T-helper 17 cell (primary cell): ENCODE data around the gene APP. TPM values are rescaled to one million over a fixed set of nuclear protein-coding genes. Genes with fewer than 3 reads are reported as not detected.

Source experiments
- ATAC-seq: fragments of 150-1000 bp; cut with Tn5 transposase; 2 replicates; pipeline ENCODE4 v1.10.0; 2021; ENCODE audit warnings: mild to moderate bottlenecking, moderate library complexity
- DNase-seq, 3 donors: peaks; one replicate each; pipeline versions ENCODE4 v3.0.0 to v3.0.0-alpha.2; 2020 to 2021
- H3K9me3 ChIP-seq: one replicate; pipeline ENCODE4 v1.7.0; 2013; ENCODE audit warnings: low read length, mild to moderate bottlenecking; ENCODE audit not compliant: control insufficient read depth, poor library complexity, severe bottlenecking
- H3K27ac Mint-ChIP-seq: one replicate; pipeline ENCODE4 v1.8.0; 2022; ENCODE audit warnings: mild to moderate bottlenecking, moderate library complexity, mixed read lengths
- H3K27me3 Mint-ChIP-seq: one replicate; pipeline ENCODE4 v1.8.0; 2022; ENCODE audit warnings: mixed read lengths
- H3K36me3 Mint-ChIP-seq: one replicate; pipeline ENCODE4 v1.8.0; 2022; ENCODE audit warnings: low read depth, mixed read lengths
- H3K4me1 Mint-ChIP-seq: one replicate; pipeline ENCODE4 v1.8.0; 2022; ENCODE audit warnings: mild to moderate bottlenecking, mixed read lengths
- H3K4me3 Mint-ChIP-seq: one replicate; pipeline ENCODE4 v1.8.0; 2022; ENCODE audit warnings: mild to moderate bottlenecking, moderate library complexity, mixed read lengths
- total RNA-seq, 4 donors: library from RNA in 2 of 4; stranded (reverse) in 2 of 4; gene quantifications; one replicate each; pipeline ENCODE4 v1.2.3 and lab custom pipeline; 2022 to 2026

Gene APP
- total RNA-seq, 2 donors from 2014 or later, result 42.0 to 87.9 TPM

DNA sequence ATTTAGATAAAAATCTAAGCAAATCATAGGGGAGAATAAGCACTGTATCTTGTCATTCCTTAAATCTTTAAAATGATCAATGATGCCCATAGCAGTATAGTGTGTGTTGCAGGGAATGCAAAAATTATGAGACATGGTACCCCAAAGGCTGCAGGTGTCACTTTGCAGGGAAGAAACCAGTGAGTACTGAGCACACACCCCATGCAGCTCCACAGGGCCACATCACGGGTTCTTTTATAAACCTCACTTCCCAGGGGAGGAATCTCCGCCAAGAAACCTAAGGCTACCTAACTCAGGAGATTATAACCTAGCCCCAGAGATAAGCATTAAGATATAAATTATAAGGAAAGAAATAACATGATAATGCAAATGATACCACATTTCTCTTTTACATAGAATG lies 115.6 kb downstream of the APP start:
- H3K4me3 Mint-ChIP-seq, result no peak overlapping the region
- H3K36me3 Mint-ChIP-seq, result peaks cover 3% of the 10 kb centered on the region
- ATAC-seq (no peak), DNase-seq (no peak)
- no peaks in the 10 kb centered on the region for H3K27me3 Mint-ChIP-seq
- H3K27ac Mint-ChIP-seq, result no peak overlapping the region
- peaks cover 7% of the 10 kb centered on the region for H3K4me1 Mint-ChIP-seq
- no peaks in the 10 kb centered on the region for H3K9me3 ChIP-seq

GRCh38 chr21:26052057-26052456 lies 118.5 kb downstream of the APP start:
- Mint-ChIP-seq H3K4me1 (peaks cover 4% of the 10 kb centered on the region), H3K27me3 (no peaks in the 10 kb centered on the region), H3K36me3 (peaks cover 8% of the 10 kb centered on the region), H3K27ac (no peak overlapping the region), H3K4me3 (no peak overlapping the region)
- no peaks in the 10 kb centered on the region for H3K9me3 ChIP-seq
- DNase-seq (no peak), ATAC-seq (no peak)

GRCh38 chr21:26050857-26051256 lies 119.7 kb downstream of the APP start:
- Mint-ChIP-seq H3K27ac (no peak overlapping the region), H3K4me3 (no peak overlapping the region), H3K27me3 (no peaks in the 10 kb centered on the region), H3K36me3 (peaks cover 8% of the 10 kb centered on the region), H3K4me1 (peaks cover 1% of the 10 kb centered on the region)
- H3K9me3 ChIP-seq, result no peaks in the 10 kb centered on the region
- DNase-seq (no peak), ATAC-seq (no peak)

GRCh38 chr21:26049803-26050202 lies 120.8 kb downstream of the APP start:
- ATAC-seq, result no peak
- no peaks in the 10 kb centered on the region for H3K27me3 Mint-ChIP-seq
- H3K4me3 Mint-ChIP-seq, result no peak overlapping the region
- H3K9me3 ChIP-seq, result no peaks in the 10 kb centered on the region
- no peak overlapping the region for H3K27ac Mint-ChIP-seq
- H3K36me3 Mint-ChIP-seq, result peaks cover 10% of the 10 kb centered on the region
- peaks cover 2% of the 10 kb centered on the region for H3K4me1 Mint-ChIP-seq
- DNase-seq, result no peak

GRCh38 chr21:26047279-26047967 lies 123.1 kb downstream of the APP start:
- H3K4me3 Mint-ChIP-seq, result no peak overlapping the region
- ATAC-seq (no peak), DNase-seq (no peak)
- no peaks in the 10 kb centered on the region for H3K27me3 Mint-ChIP-seq
- peaks cover 2% of the 10 kb centered on the region for H3K4me1 Mint-ChIP-seq
- H3K36me3 Mint-ChIP-seq, result peaks cover 10% of the 10 kb centered on the region
- no peaks in the 10 kb centered on the region for H3K9me3 ChIP-seq
- no peak overlapping the region for H3K27ac Mint-ChIP-seq

DNA sequence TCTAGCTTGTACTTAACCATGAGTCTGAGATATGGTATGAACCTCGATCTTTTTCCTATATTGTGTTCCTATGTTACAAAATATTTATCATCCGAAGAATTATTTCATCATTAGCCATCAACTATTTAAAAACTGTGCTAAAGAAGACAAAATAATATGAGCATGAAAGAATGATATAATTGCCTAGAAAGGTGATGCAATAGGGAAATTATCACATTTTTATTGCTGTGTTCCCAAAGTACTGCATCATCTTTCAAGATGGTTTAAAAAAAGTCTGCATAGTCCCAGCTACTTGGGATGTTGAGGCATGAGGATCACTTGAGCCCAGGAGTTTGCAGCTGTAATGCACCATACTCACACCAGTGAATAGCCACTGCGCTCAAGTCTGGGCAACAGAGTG lies 126.7 kb downstream of the APP start:
- no peaks in the 10 kb centered on the region for H3K9me3 ChIP-seq
- H3K27me3 Mint-ChIP-seq, result no peaks in the 10 kb centered on the region
- H3K4me1 Mint-ChIP-seq, result peaks cover 2% of the 10 kb centered on the region
- no peak overlapping the region for H3K4me3 Mint-ChIP-seq
- H3K36me3 Mint-ChIP-seq, result peaks cover 2% of the 10 kb centered on the region
- DNase-seq (no peak), ATAC-seq (no peak)
- H3K27ac Mint-ChIP-seq, result no peak overlapping the region

DNA sequence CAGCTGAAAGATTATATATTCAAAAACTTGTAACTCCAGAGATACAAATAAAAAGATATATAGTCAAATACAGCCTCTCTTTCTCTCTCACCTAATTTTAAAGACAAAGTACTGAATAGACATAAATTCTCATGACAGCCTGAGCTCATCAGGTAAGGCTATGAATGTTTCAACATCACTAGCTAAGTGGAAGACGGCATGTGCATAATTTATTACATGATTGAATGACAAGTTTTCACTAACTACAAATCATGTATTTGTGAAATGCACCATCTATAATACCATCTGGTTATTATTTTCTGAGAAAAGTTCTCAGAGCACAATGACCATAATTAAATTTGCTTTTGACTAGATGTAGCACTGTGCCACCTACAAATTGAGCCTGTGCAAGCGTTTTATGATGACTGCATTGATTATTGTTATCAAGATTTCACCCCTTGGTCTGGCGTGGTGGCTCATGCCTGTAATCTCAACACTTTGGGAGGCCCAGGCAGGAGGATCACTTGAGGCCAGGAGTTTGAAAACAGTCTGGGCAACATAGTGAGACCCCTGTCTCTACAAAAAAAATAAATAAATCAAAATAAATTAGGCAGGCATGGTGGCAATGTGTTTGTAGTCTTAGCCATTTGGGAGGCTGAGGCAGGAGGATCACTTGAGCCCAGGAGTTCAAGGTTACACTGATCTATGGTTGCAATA lies 128.2 kb downstream of the APP start:
- Mint-ChIP-seq H3K27ac (no peak overlapping the region), H3K27me3 (no peaks in the 10 kb centered on the region), H3K4me3 (no peak overlapping the region), H3K36me3 (peaks cover 2% of the 10 kb centered on the region), H3K4me1 (peaks cover 2% of the 10 kb centered on the region)
- no peak for DNase-seq
- H3K9me3 ChIP-seq, result no peaks in the 10 kb centered on the region
- ATAC-seq, result no peak

DNA sequence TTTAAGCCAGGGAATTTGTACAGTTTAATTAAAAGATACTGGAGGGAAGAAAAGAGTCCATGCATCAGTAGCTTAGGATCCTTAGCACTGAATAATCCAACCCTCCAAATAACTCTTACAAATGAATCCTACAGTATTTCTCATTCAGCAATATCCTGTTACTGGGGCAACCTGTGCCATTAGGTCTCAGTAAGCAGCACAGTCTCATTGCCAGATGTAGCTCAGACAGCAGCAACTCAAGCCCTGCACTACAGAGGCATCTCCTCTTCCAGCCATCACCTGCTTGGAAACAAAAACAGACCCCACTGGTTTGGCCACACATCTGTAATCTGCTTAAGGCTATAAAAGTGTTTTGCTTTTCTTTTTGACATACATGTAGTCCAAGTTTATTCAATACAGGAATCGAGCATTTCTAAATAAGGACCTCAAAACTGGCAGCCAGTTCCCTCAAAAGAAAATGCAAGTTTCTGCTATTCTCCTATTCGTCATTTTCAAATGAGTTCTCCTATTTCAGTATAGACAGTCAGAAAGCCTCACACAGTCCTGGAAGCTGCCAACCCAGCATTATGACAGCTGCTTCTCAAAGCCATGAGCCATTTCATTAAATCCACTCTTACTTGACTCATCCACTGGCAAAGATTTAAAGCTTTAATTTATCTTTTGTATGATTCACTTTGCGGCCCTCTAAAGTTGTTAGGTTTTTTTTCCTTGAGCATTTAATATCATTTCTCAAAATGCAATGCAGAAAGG lies 129.0 kb downstream of the APP start:
- no peaks in the 10 kb centered on the region for H3K9me3 ChIP-seq
- H3K36me3 Mint-ChIP-seq, result peaks cover 2% of the 10 kb centered on the region
- H3K27me3 Mint-ChIP-seq, result no peaks in the 10 kb centered on the region
- DNase-seq, result no peak
- H3K27ac Mint-ChIP-seq, result no peak overlapping the region
- H3K4me1 Mint-ChIP-seq, result peaks cover 2% of the 10 kb centered on the region
- no peak overlapping the region for H3K4me3 Mint-ChIP-seq
- no peak for ATAC-seq

DNA sequence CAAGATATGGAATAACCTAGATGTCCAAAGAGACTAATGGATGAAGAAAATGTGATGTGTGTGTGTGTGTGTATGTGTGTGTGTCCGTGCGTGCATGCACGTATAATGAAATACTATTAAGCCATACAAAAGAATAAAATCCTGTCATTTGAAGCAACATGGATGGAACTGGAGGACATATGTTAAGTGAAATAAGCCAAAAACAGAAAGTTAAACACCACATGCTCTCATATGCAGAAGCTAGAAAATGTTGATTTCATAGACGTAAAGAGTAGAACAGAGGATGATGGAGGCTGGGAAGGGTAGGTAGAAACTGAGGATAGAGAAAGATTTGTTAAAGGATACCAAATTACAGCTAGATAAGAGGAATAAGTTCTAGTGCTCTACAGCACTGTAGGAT lies 133.7 kb downstream of the APP start:
- no peaks in the 10 kb centered on the region for H3K9me3 ChIP-seq
- H3K27ac Mint-ChIP-seq, result no peak overlapping the region
- no peaks in the 10 kb centered on the region for H3K27me3 Mint-ChIP-seq
- DNase-seq (no peak), ATAC-seq (no peak)
- H3K4me1 Mint-ChIP-seq, result peaks cover 10% of the 10 kb centered on the region
- H3K36me3 Mint-ChIP-seq, result peaks cover 7% of the 10 kb centered on the region
- H3K4me3 Mint-ChIP-seq, result no peak overlapping the region

DNA sequence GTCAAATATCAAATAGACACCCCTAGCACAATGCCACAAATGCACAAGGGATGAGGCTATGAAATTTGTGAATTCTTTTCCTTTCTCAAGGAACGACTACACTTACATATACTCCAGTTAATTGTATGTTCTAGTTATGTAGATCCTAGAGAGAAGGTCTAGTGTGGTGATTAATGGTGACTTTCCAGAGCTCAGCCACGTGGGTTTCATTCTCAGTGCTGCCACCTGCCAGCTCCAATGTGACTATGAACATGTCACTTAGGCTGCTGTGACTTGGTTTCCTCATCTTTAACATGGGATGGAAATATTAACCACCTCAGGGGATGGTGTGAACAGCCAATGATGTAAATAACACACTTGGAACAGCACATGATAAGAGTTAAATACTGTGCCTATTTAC lies 138.3 kb downstream of the APP start:
- Mint-ChIP-seq H3K27ac (no peak overlapping the region), H3K4me1 (peaks cover 14% of the 10 kb centered on the region), H3K4me3 (no peak overlapping the region), H3K27me3 (no peaks in the 10 kb centered on the region), H3K36me3 (peaks cover 13% of the 10 kb centered on the region)
- DNase-seq, result no peak
- no peak for ATAC-seq
- no peaks in the 10 kb centered on the region for H3K9me3 ChIP-seq

GRCh38 chr21:26028183-26028582 lies 142.4 kb downstream of the APP start:
- DNase-seq (no peak), ATAC-seq (no peak)
- Mint-ChIP-seq H3K27me3 (no peaks in the 10 kb centered on the region), H3K27ac (no peak overlapping the region), H3K4me1 (peaks cover 9% of the 10 kb centered on the region), H3K4me3 (no peak overlapping the region), H3K36me3 (peaks cover 9% of the 10 kb centered on the region)
- H3K9me3 ChIP-seq, result no peaks in the 10 kb centered on the region

DNA sequence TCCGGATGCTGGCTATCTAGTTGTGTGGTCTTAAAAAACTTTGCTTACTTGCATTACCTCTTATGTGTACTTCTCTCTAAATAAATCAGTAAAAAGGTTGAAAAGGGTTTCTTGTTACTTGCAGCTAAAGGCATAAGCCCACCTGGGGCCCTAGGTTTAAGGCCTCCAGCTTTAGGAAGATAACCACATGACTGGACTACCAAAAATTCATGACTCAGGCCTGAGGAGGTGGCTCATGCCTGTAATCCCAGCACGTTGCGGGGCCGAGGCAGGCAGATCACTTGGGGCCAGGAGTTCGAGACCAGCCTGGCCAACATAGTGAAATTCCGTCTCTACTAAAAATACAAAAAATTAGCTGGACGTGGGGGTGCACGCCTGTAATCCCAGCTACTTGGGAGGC lies 142.9 kb downstream of the APP start:
- Mint-ChIP-seq H3K27me3 (no peaks in the 10 kb centered on the region), H3K4me3 (no peak overlapping the region), H3K27ac (no peak overlapping the region), H3K4me1 (peaks cover 8% of the 10 kb centered on the region), H3K36me3 (peaks cover 7% of the 10 kb centered on the region)
- no peak for ATAC-seq
- no peak for DNase-seq
- H3K9me3 ChIP-seq, result no peaks in the 10 kb centered on the region

- H3K4me3 Mint-ChIP-seq, result no peak overlapping the region
- H3K27ac Mint-ChIP-seq, result no peak overlapping the region
- no peaks in the 10 kb centered on the region for H3K27me3 Mint-ChIP-seq
- ATAC-seq, result no peak
- peaks cover 10% of the 10 kb centered on the region for H3K4me1 Mint-ChIP-seq
- DNase-seq, result no peak
- no peaks in the 10 kb centered on the region for H3K9me3 ChIP-seq
- peaks cover 10% of the 10 kb centered on the region for H3K36me3 Mint-ChIP-seq
These were observed 144.7 kb downstream of the APP start for GRCh38 chr21:26025536-26026512.
